HG02943 (cell line): ENCODE data around the gene SSR3.

Experiments used
- ATAC-seq: cut with Tn5 transposase; IDR thresholded peaks from one replicate; pipeline ENCODE4 v1.9.1; 2021; ENCODE audit warnings: mild to moderate bottlenecking, low read depth, moderate library complexity; ENCODE audit not compliant: unreplicated experiment

The SSR3 gene

DNA sequence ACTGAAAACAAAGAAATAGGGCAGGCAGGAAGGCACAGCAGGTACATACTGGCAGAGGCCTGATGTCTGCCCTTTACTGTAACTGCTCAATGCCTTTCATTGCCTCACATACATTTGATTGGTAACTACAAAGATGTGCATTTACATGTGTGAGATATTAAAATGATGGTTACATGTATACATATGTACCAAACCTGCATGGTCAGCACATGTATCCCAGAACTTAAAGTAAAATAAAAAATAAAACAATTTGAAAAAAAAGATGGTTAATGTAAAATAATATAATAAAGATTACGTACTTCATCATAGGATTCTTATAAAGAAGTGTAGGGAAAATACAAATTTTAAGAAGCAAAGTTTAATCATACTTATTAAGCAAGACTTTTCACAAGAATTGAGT lies 15.1 kb downstream of the SSR3 start:
- no peak for ATAC-seq

DNA sequence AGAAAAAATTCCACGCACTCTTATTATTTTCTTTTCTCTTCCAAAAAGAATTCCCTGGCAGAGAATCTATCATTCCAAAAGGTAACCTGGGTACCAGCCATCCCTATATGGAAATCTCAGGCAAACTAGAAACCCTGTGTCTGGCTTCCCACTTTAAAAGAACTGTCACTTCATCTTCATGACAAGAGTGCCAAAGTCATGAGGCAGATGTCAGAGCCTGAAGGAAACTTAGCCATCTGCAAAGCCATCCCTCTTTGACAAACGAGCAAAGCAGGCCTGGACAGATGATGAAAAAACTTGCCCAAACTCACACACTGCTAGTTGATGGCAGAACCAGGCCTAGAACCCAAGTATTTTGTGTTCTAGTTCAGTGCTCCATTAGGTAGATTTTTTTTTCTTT lies 15.9 kb downstream of the SSR3 start:
- no peak for ATAC-seq

DNA sequence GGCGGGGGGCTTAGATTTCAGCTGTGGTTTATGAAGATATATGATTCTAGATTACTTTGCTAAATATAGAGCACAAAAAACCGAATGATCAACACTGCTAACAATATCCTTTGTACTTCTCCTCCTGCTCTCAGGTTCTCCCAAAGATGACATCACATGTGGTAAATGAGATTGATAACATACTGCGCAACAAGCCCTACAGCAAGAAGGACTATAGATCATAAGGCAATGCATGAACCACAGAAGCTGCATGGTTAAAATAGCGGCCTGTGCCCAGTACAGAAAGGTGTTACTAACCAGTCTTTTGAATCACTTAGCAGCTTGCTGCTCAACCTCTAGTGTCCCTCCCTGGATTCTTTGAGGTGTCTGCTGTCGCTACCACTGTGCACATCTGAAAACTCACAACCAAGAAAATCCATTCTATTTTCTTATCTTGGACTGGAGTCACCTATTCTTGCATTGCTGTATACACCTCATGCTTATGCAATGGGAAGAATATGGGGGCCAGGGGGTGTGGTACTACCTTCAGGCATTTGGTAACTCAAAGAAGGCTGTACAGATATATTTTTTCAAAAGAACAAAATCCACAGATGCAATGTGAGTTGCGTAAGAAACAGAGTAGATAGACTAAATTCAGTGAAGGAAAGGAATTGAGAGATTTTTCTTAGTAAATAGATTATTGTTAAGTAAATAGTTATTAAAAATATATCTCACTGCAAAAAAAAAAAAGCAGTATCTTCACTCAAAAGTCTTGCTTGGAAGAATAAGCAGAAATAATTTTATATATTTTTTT lies 18.2 kb downstream of the SSR3 start:
- no peak for ATAC-seq

DNA sequence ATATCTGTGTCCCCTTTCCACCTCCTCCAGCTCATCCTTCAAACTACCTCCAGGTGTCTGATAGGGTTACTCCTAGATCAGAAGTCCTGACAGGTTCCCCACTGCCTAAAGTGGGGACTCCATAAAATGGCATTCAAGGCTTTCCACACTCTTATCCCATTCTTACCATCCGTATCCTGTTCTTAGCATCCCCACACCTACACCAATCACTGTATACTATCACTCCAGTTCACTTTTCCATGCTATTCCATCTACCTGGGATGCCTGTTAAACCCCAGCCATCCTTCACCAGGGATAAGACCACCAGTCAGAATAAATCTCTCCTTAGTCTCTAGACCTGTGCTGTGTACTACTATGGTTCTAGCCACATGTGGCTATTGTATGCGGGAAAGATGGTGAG lies 19.1 kb downstream of the SSR3 start:
- ATAC-seq: no peak

DNA sequence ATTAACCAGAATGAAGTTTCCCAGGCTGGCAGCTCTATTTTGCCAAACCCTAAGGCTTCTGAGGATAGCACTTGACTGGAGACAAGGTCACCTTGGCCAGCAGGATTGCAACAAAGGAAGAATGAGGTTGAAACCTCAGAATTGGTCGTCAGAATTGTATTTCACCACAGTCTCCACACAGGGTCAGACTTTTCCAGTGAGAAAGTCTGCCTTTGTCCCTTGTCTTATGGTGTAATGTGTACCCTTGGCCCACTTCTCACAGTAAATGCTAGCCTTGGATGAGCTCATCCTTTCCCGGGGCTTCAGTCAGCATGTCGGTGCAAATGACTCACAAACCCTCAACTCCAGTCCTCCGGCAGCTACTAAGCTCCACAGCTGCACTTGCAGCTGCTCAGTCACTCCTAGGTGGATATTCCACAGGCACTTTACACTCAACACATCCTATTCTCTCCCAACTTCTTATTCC lies 19.7 kb downstream of the SSR3 start:
- no peak for ATAC-seq

DNA sequence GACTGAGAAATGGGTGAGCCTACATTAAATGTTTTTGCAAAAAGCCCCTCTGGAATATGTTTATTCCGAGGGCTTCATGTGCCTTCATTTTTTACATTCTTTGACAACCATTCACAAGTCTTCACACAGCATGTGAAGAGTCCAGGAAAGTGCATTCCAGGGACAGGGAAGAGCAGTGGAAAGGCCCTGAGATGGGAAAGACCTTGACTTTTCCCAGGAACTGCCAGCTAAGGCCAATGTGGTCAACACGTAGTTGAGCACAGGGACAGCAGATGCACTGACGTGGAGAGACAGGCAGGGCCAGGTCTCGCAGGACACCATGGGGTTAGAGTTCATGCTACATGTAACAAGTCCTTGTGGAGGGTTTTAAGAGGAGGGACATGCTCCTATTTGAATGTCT lies 21.7 kb downstream of the SSR3 start:
- no peak for ATAC-seq

DNA sequence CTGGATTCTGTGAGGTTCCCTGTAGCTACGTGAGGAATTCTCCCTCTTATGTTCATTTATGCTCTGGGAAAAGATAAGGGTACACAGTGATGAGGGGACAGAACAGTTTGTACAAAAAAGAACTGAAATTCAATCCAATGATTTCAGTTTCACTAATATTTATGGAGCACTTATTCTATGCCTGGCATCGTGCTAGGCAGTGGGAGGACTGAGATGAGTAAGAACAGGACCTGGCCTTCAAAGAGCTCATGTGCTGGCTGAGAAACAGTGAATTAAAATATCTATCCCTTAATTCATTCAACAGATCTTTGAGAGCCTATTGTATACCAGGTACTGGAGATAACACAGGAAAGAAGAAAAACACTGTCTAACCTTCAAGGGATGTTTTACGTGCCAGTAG lies 22.2 kb downstream of the SSR3 start:
- ATAC-seq: no peak

DNA sequence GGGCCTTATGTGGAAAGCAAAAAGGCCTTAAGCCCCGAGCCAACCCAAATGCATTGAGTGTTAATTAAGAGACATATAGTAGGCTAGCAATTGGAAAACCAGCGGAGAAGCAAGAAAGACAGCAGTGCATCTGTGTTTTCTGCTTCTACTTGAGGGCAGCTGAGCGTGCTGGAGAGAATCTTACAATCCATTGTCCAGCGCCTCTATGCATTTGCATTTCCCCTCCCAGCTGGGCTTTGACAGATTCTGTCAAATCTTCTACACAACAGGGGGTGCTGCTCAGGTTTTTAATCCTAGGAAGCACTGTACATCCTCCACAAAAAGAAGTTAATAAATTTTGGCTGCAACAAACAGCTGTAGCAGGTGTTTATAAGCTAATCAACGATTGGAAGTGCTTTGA lies 23.9 kb downstream of the SSR3 start:
- no peak for ATAC-seq

DNA sequence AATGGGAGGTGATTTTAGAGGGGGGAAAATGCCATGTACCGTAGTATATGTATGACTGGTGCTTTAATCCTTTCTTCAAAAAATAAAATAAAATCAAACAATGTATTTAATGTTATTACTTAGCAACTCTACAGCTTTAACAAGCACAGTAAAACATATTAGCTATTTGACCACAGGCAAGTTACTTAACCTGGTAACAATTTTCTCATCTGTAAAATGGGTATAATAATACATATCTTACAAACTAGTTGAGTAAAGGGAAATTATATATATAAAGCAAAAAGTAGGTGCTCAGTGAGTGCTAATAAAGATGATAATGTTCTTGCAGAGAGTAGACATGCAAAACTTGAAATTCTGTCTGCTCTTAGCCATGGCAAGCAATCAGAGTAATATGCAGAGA lies 27.9 kb downstream of the SSR3 start:
- ATAC-seq: no peak

DNA sequence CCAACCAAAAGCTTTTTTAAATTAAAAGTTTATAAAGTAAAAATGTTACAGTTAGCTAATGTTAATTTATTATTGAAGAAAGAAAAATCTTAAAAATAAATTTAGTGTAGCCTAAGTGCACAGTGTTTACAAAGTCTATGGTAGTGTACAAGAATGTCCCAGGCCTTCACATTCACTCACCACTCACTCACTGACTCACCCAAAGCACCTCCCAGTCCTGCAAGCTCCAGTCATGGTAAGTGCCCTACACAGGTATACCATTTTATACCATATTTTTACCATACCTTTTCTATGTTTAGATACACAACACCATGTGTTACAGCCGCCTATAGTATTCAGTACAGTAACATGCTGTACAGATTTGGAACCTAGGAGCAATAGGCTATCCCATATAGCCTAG lies 29.1 kb downstream of the SSR3 start:
- ATAC-seq: no peak

DNA sequence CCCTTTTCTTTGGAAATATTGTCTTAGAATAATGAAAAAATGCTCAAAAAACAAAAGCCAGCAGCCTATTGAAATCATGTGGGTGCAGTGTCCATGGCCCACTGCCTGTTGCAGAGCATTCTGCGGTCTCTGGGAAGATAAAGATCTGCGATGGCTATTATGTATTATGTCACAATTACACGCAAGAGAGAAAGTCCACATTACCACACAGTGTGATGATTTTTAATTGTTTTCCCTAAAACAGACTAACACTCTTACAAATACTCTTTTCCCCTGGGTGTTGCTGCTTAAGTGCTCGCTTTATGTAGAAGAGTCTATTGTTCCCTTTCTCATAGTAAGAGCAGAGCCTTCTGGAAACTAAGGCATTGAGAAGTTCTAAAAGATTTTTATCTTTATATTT lies 32.2 kb downstream of the SSR3 start:
- no peak for ATAC-seq

DNA sequence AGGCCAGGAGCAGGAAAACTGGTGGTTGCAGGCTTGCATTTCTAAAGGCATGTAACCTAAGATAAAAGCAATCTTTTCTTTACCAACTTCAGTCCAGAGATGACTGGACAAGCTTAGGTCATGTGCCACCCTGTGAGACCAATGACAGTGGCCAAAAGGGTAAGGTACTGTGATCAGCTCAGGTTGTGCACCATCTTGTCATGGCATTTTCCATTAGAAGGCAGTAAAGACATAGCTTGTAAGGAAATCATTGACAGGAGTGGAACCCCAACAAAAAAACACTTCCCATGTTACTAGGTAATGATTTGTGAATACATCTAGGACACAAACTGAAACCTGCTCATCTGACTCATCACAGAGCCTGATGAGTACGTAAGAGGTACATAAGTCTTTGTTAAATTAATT lies 35.2 kb downstream of the SSR3 start:
- ATAC-seq: peak; percentile 72

DNA sequence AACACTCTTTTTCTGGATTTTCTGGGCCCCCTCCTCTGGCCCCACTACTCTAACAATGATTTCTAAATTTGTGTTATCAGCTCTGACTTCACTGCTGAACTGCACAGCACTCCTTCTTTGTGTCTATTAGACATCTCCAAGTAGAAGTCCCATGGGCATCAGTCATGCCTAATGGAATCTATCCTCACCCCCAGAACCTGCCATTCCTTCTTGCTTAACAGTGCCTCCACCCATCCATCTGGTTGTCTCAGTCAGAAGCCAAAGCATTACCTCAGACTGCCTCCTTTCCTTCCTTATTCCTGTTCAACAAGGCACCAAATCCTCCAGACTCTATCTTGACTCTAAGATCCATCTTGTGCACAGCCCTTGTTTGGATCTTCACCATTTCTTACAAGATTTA lies 36.2 kb downstream of the SSR3 start:
- no peak for ATAC-seq

DNA sequence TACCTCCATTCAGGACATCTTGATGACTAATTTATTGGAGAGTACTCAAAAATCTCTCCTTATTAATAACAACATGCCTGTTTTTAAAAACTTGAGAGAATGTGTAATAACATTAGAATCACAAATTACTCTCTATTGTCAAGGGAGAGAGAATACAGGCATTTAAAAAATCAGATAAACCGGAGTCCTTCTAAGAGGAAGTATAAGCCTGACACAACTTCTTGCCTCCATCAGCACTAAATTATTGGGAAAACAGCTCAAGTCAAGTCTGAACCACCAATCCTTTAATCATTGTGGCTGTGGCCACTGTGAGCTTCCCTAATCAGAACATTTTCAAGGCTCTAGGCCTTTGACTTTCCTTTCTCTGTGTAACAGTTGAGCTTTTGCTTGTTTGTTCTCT lies 38.0 kb downstream of the SSR3 start:
- no peak for ATAC-seq

DNA sequence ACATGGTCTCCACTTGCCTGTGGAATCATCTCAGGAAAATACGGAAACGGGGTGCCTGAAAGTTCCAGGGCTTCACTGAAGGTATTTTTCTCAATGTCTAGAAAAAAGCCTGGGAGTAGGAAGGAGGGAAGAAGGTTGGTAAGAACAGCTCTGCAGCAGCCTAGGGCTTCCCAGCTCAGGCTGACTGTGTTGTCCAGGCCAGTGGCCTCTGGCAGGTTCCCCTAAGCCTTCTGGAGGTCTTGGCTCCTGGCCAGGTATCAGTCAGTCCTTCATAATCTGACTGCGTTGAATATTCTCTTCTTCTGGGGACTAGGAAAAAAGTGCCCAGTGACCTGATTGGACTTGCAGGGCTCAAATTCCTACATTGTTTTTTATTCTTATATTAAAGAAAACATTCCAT lies 38.6 kb downstream of the SSR3 start:
- no peak for ATAC-seq

DNA sequence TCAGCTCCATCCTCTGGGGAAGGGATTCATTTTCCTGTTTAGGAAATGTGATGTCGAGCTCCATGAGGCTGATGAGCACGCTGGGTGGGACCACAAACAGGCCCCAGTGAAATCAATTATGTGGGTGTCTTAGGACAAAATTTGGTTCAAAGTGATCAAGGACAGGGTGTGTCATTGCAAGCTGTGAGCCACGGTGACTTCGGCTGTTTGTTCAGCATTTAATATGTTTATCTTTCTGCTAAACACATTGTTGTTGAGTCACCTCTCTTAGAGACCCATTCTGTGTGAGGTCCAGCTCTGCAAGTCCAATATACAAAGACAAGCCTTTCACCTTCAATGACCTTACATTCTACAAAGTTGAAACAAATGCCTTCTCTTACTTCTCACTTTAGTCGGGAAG lies 41.3 kb downstream of the SSR3 start:
- no peak for ATAC-seq

DNA sequence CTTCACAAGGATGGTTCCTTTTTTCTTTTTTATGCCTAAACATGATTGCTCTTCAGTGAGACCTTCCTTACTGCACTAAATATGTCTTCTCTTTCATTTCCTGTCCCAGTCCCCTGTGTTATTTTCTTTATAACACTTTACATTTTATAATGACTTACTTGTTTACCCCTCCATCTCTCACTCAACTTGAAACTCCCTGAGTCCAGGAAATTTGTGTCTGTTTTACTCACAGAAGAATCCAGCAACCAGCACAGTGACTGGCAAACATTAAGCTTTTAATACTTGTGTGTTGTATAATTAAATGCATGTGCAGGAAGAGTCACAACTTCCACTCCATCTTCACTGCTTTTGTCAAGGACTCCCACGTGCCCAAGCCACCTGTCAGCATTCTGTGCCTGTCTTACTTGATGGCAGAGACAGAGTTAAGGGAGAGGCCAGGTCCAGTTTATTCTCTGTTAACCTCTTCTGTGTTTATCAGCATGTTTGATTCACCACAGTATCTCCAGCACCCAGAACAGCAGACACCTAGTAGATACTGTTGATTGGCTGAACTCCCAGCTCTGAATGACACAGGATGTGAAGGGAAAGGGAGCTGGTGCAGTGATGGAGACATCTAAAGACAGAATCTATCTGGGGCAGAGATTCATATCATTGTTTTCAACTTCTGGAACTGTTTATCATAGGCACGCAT lies 42.8 kb downstream of the SSR3 start:
- ATAC-seq: no peak

DNA sequence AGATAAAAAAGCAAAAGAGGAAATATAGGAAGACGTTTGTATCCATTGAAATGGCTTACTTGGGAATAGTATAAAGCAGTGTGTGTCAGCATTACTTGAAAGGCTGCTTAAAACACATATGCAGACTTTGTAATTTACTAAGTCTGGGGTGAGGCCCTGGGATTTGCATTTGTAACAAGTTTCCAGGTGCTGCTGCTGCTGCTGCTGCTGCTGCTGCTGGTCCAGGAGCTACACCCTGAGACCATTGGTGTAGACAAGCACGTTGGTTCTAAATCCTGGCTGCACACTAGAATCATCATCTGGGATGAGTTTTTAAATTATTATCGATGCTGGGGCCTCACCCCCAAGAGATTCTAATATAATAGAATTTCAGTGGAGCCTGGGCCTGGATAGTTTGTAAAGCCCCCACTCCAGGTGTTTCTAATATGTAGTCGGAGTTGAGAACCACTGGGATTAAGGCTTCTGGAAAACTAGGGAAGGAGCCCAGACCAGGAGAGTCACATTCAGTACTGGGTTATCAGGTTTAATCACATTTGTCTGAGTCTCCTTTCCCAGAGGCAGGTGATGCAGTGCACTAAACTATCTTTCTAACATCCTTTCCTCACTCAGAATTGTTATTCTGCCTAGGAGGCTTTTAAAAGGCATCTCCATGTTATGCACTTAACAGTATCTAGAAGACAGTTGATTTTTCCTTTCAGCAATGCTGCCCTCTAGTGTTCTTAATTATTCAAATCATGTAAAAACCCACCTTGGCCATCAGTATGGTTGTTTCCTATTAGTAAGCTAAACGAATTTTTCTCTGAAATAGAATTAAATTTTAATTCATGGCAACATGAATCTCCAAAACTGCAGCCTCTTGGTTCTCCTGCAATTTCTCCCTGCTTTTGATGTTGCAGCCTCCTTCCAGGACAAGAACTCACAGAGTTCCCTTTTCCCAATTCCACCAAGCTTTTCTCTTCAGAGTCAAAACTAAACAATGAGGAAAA lies 45.4 kb downstream of the SSR3 start:
- peak; percentile 66 for ATAC-seq

DNA sequence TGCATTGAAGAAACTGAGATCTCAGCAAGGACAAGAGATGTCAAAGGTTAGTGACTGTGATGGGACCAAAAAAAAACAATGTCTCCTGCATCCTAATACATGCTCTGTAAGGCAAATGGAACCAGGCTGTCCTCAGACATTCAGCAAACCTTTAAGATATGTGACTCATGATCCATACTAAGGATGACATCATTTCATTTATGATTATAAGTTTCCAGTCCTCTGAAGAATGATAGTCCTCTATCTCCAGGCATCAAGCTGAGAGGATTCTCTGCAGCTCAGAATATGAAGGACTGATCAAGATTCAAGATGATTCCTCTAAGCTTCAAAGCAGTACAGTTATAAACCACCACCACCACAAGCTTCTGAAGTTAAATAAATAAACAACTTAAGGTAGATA lies 47.6 kb downstream of the SSR3 start:
- no peak for ATAC-seq

DNA sequence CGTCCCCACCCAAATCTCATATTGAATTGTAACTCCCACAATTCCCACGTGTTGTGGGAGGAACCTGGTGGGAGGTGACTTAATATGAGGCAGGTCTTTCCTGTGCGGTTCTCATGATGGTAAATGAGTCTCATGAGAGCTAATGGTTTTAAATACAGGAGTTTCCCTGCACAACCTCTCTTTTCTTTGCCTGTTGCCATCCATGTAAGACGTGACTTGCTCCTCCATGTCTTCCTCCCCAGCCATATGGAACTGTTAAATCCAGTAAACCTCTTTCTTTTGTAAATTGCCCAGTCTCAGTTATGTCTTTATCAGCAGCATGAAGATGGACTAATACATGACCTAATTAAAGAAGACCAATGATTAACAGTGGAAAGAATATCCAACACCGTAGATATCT lies 56.6 kb downstream of the SSR3 start:
- no peak for ATAC-seq

DNA sequence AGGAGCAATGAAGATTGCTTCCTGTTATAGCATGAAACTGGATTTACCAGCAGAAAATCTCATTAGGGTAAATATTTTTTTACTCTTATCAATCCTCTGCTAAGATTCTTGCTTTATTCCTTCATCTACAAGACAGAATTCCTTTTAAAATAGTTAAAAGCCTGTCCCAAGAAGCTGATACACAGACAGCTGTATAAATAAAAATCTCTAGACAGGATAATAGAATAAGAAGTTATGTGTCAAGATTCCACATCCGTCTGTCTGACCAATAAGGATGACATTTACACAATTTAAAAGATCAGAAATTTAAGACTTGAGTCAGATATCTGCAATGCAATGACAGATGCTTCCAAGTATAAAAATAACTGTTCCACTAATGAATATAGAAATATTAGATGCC lies 57.6 kb downstream of the SSR3 start:
- no peak for ATAC-seq
